ENCODE measurements around the gene TXNRD1.
"Not testable (repeated sequence)": the region's sequence is repeated elsewhere in the genome, so short reads cannot be mapped to it uniquely, and the experiment has no call there.

The TXNRD1 gene

GRCh38 chr12:104215638-104216297, at the start of gene TXNRD1:
Gene TXNRD1 (plus strand): TSS chr12:104215779. CDS start chr12:104215803, 24 bp downstream.
- DNase-seq (ENCODE audit: low read depth), result peak; percentile 63

- no peak for DNase-seq (ENCODE audit: low read depth)
Measured at GRCh38 chr12:104165801-104166200, 49.8 kb upstream of the TXNRD1 start.

GRCh38 chr12:104166465-104166864, 49.1 kb upstream of the TXNRD1 start:
- no peak for DNase-seq (ENCODE audit: low read depth)

GRCh38 chr12:104167519-104168458, 47.8 kb upstream of the TXNRD1 start:
- no peak for DNase-seq (ENCODE audit: low read depth)

GRCh38 chr12:104168596-104168995, 47.0 kb upstream of the TXNRD1 start:
- DNase-seq (ENCODE audit: low read depth), result no peak

- DNase-seq (ENCODE audit: low read depth), result no peak
Measured at GRCh38 chr12:104171785-104172569, 43.6 kb upstream of the TXNRD1 start.

- no peak for DNase-seq (ENCODE audit: low read depth)
Measured at GRCh38 chr12:104172570-104172947, 43.0 kb upstream of the TXNRD1 start.

- DNase-seq (ENCODE audit: low read depth), result not testable (repeated sequence)
Measured at GRCh38 chr12:104173804-104174203, 41.8 kb upstream of the TXNRD1 start.

GRCh38 chr12:104175726-104176247, 39.8 kb upstream of the TXNRD1 start:
- DNase-seq (ENCODE audit: low read depth), result no peak

- DNase-seq (ENCODE audit: low read depth), result no peak
Measured at GRCh38 chr12:104177336-104177662, 38.3 kb upstream of the TXNRD1 start.

- DNase-seq (ENCODE audit: low read depth), result no peak
Measured at GRCh38 chr12:104177663-104178501, 37.7 kb upstream of the TXNRD1 start.

- no peak for DNase-seq (ENCODE audit: low read depth)
Measured at GRCh38 chr12:104180374-104180773, 35.2 kb upstream of the TXNRD1 start.

GRCh38 chr12:104181313-104181712, 34.3 kb upstream of the TXNRD1 start:
- no peak for DNase-seq (ENCODE audit: low read depth)

GRCh38 chr12:104182144-104182543, 33.4 kb upstream of the TXNRD1 start:
- DNase-seq (ENCODE audit: low read depth), result no peak

GRCh38 chr12:104182621-104183378, 32.8 kb upstream of the TXNRD1 start:
- DNase-seq (ENCODE audit: low read depth), result no peak

GRCh38 chr12:104183443-104183842, 32.1 kb upstream of the TXNRD1 start:
- DNase-seq (ENCODE audit: low read depth), result no peak

- no peak for DNase-seq (ENCODE audit: low read depth)
Measured at GRCh38 chr12:104187446-104188155, 28.0 kb upstream of the TXNRD1 start.

- no peak for DNase-seq (ENCODE audit: low read depth)
Measured at GRCh38 chr12:104188534-104188933, 27.0 kb upstream of the TXNRD1 start.

GRCh38 chr12:104189915-104190555, 25.5 kb upstream of the TXNRD1 start:
- DNase-seq (ENCODE audit: low read depth), result no peak

Data from stimulated activated CD8-positive, alpha-beta memory T cell treated with anti-CD3 and anti-CD28 coated beads, Interleukin-15, amount 100 ng/mL, for 24 hours (primary cell).